Lower leg skin (tissue), 4 donors: ENCODE results near the gene SIK3. TPM values are rescaled to one million over a fixed set of nuclear protein-coding genes. Genes with fewer than 3 reads are reported as not detected.

Source experiments
- DNase-seq, 2 donors: peaks; one replicate each; pipeline ENCODE4 v3.0.0-alpha.2; 2019; ENCODE audit warnings: low spot score in 2 of 2
- H3K4me3 ChIP-seq: fragments of 200-600 bp; sonication (generic); 2 replicates; pipeline ENCODE4 v1.5.1; 2017; ENCODE audit warnings: mild to moderate bottlenecking, low read depth; ENCODE audit not compliant: poor library complexity, severe bottlenecking
- POLR2A ChIP-seq, 2 donors: fragments of 450-650 bp; IDR thresholded peaks; one replicate each; pipeline ENCODE4 v1.6.1; 2016 to 2017; ENCODE audit warnings: antibody characterized with exemption in 2 of 2, mild to moderate bottlenecking in 1 of 2, moderate library complexity in 1 of 2
- WGBS, 2 donors: methylation state at CpG; one replicate each; pipeline ENCODE4 v1.1.5; 2018; 5-methylcytosine and 5-hydroxymethylcytosine counted together
- intact Hi-C: fragments of 100-400 bp; cut with DNase I; formaldehyde crosslinking; loops from one replicate; pipeline ENCODE4 v1.15.0; 2023; ENCODE audit warnings: low total_unique reads
- total RNA-seq, 4 donors: library from RNA; depleted of rRNA; stranded (reverse); fragments of >200 nt; gene quantifications; one replicate each; pipeline ENCODE4 v1.1.0, GENCODE V29; 2016
- TF ChIP-seq, protein P1 (sequence below), 3 donors: fragments of 450-650 bp; IDR thresholded peaks; one replicate each; pipeline ENCODE4 v1.5.1; 2016; ENCODE audit warnings: antibody characterized with exemption in 3 of 3, mild to moderate bottlenecking in 3 of 3, moderate library complexity in 2 of 3

Gene SIK3
- total RNA-seq, 4 donors from 2014 or later: 26.7 to 37.5 (median 30.1) TPM

DNA sequence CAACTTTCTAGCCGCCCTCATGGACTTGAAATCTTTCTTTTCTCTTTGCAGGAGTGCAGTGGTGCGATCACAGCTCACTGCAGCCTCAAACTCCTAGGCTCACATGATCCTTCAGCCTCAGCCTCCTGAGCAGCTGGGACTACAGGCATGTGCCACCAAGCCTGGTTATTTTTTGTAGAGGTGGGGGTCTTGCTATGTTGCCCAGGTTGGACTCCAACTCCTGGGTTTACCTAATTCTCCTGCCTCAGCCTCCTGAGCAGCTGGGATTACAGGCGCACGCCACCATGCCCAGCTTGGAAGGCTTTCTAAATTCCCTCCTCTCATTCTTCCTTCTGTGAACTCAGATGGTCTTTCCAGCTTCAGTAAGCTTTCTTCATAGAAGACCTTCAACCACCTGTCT is 256.1 kb downstream of the SIK3 start:
- no peak for DNase-seq
- TF ChIP-seq, protein P1, sequence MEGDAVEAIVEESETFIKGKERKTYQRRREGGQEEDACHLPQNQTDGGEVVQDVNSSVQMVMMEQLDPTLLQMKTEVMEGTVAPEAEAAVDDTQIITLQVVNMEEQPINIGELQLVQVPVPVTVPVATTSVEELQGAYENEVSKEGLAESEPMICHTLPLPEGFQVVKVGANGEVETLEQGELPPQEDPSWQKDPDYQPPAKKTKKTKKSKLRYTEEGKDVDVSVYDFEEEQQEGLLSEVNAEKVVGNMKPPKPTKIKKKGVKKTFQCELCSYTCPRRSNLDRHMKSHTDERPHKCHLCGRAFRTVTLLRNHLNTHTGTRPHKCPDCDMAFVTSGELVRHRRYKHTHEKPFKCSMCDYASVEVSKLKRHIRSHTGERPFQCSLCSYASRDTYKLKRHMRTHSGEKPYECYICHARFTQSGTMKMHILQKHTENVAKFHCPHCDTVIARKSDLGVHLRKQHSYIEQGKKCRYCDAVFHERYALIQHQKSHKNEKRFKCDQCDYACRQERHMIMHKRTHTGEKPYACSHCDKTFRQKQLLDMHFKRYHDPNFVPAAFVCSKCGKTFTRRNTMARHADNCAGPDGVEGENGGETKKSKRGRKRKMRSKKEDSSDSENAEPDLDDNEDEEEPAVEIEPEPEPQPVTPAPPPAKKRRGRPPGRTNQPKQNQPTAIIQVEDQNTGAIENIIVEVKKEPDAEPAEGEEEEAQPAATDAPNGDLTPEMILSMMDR (IDR thresholded peaks at IDR 0.05): no peak
- TF ChIP-seq POLR2A (IDR thresholded peaks at IDR 0.05): no peak
- intact Hi-C loops: no loop called here
- H3K4me3 ChIP-seq: no peak overlapping the region
- WGBS, 2 donors: 96 to 97% methylated on average over 4 of the region's 4 CpGs

DNA sequence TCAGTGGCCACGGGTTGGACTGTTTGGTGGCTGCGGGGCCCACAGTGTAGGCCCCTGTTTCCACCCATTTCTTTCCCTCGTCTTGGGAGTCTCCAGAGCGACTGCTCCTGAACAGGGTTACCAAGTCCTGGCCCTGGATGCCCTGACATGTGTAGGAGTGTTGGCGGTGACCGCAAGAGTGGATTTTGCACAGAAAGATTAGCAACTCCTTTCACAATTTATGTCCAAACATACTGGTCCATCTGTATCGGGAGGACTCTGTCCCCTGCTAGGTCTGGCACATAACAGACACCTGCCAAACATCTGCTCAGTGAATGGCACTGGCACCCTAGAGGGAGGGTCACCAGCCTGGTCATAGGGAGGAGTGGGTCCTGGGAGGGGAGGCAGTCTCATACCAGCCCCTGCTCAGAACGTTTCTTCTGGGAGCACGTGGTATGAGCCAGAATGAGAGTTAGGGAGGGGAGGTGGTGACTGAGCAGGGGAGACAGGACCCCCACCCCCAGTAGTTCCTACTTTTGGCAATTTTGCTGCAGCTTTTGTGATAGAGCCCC is 257.4 kb downstream of the SIK3 start:
- TF ChIP-seq, protein P1 (IDR thresholded peaks at IDR 0.05): no peak
- TF ChIP-seq POLR2A (IDR thresholded peaks at IDR 0.05): no peak
- DNase-seq: no peak
- 70 to 73% methylated on average over 9 of the region's 9 CpGs for WGBS, 2 donors
- intact Hi-C loops: no loop called here
- H3K4me3 ChIP-seq: no peak overlapping the region

DNA sequence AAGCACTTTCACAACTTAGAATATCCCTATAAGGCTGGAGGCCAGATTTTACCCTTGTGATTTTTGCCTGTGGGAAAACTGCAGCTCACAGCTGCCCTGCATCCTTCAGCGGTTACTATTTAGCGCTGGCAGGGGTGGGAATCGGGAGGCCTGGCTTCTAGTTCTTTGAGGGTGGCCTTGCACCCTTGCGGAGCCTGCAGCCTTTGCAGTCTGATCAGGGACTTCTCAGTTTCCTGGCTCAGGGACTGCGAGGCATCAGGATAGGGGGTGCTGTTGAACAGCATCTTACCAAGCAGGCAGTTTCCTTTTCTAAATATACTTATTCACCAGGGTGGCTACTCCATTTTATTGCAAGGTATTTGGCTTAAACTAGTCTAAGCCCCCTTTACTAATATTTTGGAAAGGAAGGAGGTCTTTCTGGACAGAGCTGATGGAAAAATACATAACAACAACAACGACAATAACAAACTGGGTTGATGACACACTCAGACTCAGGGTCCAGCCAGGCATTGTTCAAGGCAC is 257.9 kb downstream of the SIK3 start:
- no peak overlapping the region for H3K4me3 ChIP-seq
- TF ChIP-seq POLR2A (IDR thresholded peaks at IDR 0.05): no peak
- TF ChIP-seq, protein P1 (IDR thresholded peaks at IDR 0.05): no peak
- 47 to 57% methylated on average over 6 of the region's 6 CpGs for WGBS, 2 donors
- intact Hi-C loops: no loop called here
- DNase-seq: no peak

DNA sequence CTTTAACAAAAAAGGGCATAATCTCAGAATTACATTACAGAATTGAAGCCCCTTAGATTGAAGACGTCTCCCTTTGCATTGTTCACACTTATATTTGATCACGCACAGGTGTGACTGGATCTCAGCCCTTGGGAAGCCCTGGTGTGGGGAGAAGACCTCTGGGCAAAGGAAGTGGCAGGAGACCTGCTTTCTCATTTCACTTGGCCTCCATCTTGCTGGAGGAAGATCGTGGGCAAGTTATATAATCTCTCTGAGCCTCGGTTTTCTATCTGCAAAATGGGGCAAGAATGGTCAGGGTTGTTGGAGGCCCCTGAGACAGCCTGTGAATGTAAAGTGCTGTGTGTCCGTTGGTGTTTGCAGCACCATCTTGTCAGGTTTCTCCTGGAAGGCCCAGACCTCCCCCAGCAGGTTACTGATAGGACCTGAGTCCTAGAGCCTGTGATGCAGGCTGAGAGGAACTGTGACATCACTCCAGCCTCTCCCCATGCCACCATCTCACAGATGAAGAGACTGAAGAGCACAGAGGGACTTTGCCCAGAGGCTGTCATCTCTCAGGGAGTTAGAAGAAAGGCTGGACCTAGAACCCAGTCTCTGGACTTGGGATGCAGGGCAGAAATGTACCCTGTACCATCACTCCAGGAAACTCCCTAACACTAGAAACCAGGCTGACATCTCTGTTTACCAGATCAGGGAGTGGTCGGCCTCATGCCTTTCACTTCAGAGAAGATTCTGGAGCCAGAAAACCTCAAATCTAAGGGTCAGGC is 259.7 kb downstream of the SIK3 start:
- no peak for TF ChIP-seq POLR2A (IDR thresholded peaks at IDR 0.05)
- TF ChIP-seq, protein P1 (IDR thresholded peaks at IDR 0.05): no peak
- 89% methylated on average over 6 of the region's 6 CpGs for WGBS, 2 donors
- DNase-seq: no peak
- H3K4me3 ChIP-seq: no peak overlapping the region
- intact Hi-C loops: no loop called here

DNA sequence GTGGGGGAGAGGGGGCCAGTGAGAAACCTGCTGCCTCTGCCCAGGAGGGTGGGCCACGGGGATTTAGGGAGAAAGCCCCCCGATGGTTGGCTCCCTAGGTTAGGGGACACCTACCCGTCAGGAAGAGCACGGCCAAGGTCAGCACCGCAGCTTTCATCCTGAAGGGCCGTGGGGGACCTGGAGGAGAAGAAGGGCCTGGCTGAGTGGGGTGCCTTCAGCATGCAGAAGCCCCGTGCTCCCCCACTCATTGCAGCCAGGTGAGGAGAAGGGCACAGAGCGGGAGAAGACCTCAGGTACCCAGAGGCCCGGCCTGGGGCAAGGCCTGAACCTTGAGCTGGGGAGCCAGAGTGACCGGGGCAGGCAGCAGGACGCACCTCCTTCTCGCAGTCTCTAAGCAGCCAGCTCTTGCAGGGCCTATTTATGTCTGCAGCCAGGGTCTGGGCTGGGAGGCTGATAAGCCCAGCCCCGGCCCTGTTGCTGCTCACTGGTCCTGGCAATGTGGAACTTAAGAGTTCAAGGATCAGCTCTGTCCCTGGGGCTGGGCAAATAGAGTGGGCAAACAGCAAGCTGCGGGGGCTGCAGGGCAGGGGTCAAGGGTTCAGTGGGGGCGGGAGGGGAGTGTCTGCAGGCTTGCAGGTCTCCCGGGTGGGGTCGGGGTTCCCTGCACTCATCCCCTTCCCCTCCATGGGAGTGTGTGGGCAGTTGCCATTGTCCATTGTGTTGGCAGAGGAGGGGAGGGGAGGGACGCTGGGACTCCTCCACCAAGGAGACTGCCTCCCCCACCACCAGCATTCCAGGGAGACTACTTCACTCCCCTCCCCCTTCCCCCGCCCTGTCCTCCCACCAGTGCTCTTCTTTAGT is 260.8 kb downstream of the SIK3 start, which contains the start of gene APOA1:
Gene APOA1 (minus strand): TSS at position 392 of the 861 bp plus-strand sequence. CDS start 235 bp downstream, at position 157.
- 84 to 91% methylated on average over 18 to 19 of the region's 19 CpGs for WGBS, 2 donors
- no peak within 1 kb of the TSS for H3K4me3 ChIP-seq
- intact Hi-C loops: no loop called here
- TF ChIP-seq, protein P1 (IDR thresholded peaks at IDR 0.05): no peak
- TF ChIP-seq POLR2A (IDR thresholded peaks at IDR 0.05): no peak
- DNase-seq: no peak
